GM19025 (cell line): ENCODE measurements around the gene DSG2.

Experiments used
- ATAC-seq: cut with Tn5 transposase; IDR thresholded peaks from one replicate; pipeline ENCODE4 v1.9.1; 2021; ENCODE audit warnings: mild to moderate bottlenecking, low read depth, moderate library complexity; ENCODE audit not compliant: unreplicated experiment

The DSG2 gene

DNA sequence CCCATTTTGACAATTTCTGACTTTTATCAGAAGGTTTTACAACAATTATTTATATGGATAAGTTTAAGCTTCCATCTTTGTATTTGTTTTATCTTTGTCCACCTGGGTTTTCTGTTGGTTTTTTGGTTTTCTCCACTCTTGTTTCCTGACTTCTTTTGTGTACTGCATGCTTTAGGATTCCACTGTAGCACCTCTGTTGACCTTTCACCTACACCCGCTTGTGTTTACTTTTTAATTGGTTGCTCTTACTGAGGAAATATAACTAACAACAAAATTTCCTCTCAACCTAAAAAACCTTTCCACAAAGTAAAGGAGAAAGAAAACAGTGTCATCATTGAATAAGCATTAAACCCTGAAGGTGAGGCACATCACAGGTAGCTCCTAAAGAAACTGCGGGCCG is 53.9 kb downstream of the DSG2 start:
- no peak for ATAC-seq

DNA sequence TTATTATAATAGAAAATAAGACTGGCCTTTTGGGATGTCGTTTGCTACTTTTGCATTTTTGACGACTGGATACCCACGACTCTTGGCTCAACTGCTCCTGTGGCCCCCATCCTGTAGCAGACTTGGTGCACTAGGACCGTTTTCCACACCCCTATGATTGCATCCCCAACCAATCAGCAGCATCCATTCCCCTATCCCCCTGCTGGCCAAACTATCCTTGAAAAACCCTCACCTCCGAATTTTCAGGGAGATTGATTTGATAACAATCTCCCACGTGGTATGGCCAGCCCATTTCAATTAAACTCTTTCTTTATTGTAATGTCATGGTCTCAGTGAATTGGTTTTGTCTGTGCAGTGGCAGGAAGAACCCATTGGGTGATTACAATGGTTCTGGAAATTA is 55.8 kb downstream of the DSG2 start:
- ATAC-seq, result no peak

DNA sequence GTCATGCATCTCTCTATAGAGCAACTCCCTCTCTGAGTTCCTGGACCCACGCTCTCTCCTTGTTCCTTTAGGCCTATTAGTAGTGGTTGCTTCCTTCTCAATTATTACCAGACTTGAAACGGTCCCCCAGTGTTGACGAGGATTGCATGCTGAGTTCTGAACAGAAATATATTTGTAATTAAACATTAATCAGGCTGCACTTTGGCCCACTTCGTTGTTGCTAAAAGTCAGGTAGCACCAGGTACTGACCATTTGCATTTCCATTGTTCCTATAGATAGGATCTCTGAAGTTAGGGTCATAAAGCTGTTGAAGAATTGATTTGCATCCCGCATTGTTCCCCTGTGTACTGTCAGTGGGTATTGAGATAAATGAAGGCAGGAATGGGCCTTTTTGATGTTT is 56.8 kb downstream of the DSG2 start:
- ATAC-seq, result no peak

DNA sequence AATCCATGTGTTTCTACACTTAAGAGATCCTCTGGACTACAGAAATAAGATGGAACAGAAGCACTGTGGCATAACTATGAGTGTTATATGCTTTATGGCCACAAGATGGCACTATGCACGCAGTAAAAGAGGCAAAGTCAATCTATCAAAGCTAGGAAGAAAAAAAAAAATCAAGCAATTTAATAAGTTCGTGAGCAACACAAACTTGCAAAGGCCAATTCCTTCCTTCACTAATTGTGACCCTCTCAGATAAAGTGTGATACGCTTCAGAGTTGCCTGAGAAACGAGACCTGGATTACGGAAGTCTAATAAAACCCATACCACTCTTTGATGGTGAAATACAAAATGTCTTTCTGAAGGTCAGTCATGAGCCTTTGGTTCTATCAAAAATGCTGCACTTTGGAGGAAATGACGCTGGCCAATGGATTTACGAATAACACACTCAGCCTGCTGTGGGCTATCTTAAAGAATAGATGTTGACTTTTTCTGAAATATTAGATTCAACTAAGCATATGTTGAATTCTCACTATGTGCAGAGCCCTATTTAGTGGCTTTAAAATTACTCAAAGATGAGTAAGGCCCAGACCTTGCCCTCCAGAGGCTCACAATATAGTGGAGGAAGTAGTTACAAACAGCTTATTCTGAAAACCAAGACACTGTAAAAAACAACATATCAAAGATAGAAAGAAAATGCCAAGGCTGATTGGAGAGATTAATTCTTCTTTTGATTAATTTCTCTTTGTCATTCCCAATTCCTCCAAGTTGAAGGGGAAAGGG is 58.2 kb downstream of the DSG2 start:
- no peak for ATAC-seq

DNA sequence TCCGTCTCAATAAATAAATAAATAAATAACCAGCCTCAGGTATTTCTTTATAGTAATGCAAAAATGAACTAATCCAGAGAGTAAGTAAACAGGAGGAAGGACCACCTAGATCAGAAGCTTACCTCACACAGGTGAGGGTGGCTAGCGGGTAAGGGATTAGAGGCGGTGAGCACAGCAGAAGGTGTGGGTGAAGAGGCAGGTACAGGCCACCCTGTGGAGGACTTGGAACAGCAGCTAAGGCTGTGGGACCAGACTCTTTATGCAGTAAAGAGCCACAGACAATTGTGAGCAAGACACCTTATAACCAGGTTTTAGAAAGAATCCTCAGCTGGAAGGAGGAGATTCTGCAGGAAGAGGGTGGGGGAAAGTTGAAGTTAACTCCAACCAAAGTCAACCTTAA is 59.5 kb downstream of the DSG2 start:
- no peak for ATAC-seq

DNA sequence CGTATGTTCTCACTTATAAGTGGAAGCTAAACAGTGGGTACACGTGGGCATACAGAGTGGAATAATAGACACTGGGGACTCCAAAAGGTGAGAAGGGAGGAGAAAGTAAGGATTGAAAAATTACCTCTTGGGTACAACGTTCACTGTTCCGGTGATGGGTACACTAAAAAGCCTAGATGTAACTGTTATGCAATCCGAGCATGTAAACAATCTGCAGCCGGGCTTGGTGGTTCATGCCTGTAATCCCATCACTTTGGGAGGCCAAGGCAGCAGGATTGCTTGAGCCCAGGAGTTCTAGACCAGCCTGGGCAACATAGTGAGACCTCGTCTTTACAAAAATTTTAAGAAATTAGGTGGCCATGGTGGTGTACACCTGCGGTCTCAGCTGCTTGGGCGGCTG is 60.6 kb downstream of the DSG2 start:
- no peak for ATAC-seq

DNA sequence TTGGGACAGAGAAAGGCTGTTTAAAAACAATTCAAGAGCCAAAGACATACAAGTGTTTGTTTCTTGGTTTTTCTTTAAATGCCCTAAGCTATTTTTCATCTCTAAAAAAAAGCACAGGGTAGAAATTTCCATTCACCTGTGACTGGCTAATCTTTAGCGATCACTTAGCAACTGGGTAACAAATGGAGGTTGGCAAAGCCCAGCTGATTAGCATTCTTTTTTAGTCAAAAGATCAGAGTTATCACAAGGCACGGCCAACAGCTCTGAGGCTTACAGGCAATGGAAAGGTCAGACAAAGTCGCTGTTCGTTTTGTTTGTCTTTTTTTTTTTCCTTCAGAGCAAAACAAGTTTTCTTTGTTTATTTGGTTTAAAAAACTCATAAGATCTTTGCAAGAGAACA is 64.7 kb downstream of the DSG2 start:
- ATAC-seq, result no peak

DNA sequence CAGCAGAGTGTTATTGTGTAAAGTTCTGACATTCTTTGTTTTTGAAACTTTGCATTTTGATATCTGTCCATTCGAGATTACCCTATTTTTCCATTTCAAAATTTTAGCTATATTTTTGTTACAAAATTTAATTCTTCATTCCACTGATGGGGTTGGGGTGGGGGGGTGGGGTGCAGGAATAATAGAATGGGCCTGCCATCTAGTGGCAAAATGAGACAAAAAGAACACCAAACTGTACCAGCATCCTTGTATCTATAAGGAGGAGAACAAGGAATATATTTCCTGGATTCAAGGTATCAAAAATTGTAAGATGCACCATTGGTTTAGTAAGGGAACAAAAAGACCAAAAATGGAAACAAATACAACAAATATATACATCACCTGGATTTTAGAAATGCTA is 65.8 kb downstream of the DSG2 start:
- ATAC-seq, result no peak

DNA sequence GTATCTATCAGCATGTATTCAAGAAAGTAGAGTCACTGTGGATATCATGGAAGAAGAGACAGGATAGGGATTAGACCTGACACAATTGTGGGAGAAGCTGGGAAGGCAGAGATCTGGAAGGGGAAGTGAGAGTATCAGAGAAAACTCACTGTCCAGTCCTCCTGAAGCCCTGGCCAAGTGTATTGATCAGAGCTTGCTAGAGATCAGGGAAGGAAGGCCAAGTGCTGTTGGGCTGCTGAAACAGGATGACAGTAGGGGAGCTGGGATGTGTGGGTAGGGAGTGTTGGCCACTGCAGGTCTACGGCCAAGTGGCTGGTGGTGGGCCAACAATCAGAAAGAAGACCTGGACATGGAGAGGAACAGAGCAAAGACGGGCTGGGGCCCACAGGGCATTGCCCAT is 67.4 kb downstream of the DSG2 start:
- no peak for ATAC-seq

DNA sequence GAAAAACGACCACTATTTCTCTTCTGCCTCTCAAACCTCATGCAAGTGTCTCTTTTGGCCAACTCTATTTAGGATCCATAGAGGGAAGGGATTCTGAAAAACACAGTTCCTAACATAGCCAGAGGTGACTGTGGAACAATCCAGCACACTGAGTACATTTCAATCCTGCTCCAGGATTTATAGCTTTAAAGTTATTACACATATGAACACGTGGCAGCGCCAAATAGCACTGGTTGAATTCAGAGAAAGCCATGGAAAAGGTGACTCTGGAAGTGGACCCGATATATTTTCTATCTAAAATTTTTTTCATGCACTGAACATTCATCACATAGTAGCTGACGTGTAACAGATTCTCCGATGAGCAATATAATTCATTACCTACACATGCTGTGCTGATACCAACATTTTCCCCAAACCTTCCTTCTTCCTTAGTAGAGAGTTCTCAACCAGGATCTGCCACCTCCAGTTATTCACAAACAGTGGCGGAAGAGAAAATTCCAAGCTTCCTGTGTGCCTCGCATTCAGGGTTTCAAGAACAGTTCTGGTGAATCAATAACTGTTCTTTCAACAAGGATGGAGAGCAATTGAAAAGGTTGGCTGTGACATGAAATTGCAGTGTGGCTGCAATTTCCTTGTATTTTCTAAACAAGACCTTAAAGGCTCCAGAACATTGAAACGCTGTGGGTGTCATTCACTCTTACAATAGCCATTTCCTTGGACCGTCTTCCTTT is 68.0 kb downstream of the DSG2 start:
- no peak for ATAC-seq

DNA sequence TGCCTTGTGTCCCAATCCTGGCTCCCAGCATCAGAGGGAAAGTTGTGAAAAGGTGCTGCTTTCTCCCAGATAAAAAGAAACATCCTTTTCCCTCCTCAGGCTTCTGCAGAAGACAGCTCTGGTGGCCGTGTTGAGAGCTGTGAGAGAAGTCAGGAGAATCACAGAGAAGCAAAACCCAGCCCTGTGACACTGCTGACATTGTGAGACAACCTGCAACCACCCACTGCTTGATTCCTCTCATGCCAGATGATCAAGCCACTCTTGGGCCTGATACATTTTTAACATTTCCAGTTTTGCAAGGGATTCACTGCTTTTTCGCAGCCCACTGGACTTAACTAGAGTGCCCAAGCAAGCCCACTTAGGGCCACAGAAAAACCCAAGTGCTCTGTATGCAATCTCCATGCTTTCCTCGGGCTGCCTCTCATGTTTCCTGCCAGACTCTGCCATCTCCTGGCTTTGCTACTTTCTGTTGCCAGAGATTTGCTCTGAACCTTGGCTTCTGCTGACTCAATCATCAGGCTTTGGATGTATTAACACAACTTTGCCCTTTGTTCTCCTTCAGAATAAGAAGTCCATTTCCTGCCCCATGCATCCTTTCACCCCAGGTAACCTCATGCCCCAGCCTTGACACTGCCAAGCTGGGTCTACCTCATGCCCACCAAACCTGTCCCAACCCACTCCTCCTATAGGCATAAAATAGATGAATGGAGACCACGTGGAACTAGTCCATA is 68.8 kb downstream of the DSG2 start:
- no peak for ATAC-seq

DNA sequence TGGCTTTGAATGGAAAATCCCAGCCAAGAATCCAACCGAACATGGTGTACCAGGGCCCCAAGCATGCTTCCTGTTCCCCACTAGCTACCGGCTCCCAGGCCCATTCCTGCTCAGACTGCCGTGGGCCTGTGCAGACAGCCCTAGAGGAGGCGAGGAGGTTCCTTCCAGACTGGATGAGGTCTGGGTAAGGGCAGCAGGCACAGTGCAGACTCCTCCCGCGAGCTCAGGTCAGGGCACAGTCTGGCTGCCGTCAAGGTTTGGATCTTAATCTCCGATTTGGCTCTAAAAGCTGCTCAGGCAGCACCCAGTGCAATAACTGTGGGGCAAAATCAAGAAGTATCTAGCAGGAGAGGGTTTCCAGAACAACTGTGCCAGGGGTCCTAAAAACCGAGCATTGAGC is 74.4 kb downstream of the DSG2 start:
- no peak for ATAC-seq

DNA sequence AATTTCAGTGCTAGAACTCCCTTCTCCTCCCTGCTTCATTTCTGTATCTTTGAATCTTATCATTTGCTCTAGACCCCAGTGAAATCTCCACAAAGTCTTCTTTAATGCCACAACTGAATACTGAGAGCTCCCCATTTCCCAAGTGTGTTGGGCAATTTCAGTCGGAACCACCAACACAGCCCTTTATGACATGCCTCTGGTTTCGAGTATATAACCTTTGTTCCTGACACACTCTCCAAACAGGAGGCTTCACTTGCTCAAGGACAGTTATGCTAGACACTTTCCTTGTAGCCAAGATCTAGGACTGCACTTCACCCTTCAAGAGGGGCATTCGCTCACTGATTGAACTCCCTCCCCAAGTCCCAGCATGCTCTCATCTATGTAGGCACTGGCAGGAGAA is 75.1 kb downstream of the DSG2 start:
- no peak for ATAC-seq

DNA sequence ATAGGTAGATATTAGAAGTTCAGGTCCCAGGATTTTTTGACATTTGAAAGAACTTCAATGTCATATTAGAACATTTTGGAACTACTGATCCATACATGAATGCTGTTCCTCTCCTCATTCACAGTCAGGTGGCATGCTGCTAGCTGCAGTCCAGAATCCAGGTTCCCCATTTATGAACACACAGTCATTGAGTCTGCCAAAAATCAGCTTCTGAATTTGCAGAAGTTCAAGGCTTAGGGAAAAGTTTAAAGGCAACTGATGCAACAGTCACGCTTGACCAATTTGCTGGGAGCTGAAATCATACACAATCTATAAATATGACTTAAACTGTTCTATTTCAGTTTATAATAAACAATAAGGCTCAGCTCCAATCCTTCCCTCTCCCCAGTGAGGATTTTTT is 76.4 kb downstream of the DSG2 start:
- ATAC-seq, result no peak

DNA sequence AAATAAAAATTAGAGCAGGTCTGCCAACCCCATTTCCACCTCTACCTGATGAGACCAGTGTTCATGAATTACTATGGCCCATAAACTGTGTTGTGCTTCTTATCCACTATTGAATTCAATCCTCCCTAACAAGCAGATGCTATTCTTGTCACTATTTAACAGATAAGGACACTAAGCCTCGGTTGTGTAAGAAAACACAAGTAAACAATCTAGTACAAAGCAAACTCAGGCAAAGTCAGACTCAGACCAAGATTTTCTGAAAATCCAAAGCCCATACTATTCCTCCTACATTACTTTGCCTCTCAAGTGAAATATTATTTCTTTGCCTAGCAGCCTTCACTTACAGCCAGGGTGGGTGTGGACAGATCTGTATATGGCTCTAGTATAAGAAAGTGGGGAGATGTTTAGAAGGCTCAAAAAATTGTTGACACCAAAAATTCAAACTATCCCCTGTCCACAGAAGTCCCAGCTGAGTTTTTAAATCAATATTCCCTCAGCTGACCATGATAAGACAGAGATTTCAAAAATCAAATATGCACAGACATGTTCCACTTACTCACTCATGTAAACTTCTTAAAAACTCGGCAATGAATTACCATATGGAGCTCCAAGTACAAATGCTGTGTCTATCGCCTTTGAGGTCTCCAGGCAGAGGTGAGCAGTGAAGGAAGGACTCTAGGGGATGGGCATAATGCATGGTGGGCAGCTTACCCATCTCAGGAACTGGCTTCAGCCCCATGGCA is 77.7 kb downstream of the DSG2 start:
- no peak for ATAC-seq

DNA sequence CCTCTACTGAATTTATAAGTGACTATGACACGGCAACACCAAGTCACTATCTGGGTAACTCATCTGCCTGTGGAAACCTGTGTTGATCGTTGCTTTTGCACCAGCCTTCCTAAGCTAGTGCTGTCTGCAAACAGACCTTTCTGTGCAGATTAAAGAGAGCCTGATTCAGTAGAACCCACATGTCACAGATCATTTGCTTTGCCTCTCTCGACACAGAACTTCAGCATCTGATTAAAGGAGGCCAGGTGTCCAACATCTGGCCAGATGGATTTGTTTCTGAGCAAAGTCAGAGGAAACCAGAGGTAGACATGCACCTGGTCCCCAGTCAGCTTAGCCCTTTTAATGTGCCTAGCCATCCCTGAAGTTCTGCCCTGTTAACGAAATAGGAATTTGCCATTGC is 78.7 kb downstream of the DSG2 start:
- no peak for ATAC-seq

DNA sequence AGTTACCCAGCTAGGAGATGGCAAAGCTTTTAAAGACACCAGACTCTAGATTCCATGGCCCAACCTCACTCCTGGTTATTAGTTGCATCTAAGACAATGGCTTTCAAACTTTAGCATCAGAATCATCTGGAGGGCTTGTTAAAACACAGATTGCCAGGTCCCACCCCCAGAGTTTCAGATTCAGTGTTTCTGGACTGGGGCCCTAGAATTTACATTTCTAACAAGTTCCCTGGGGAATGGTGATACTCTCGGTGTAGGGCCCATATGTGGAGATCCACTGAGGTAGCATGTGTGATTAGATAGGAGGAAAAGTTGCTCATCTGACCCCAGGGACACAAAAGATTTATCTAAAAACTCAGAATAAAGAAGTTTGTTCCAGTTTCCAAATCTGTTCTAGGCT is 79.2 kb downstream of the DSG2 start:
- ATAC-seq, result no peak

DNA sequence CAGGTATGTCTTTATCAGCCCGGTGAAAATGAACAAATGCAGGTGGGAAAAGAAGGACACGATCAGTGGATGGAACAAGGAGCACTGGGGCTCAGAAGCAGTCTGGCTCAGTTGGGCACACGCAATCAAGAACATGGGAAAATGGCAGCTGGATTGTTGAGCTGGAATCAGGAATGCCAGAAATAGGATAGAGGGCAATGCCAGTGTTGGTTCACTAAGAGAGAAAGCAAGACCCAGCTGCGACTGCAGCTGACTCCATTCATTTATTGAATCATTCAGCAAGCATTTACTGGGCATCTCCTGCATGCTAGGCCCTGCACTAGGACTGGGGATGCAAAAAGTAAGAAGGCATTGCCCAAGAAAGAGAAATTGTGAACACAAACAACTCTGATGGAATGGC is 80.1 kb downstream of the DSG2 start:
- ATAC-seq, result no peak

DNA sequence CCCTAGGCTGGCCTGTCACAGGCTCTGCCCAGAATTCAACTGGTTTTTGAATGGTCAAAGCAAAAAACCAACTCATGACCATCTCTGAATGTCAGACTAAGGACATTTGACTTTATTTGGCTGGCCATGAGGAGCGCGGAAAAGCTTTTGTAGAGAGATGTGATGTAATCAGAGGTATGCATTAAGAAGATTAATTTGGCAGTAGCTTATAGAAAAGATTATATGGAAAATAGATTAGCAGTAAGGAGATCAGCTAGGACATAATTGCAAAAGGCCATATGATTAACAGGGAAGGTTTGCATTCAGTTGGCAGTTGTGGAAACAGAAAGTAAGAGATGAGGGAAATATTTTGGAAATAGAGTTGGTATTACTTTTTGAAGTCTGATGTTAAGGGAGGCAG is 81.4 kb downstream of the DSG2 start:
- no peak for ATAC-seq

DNA sequence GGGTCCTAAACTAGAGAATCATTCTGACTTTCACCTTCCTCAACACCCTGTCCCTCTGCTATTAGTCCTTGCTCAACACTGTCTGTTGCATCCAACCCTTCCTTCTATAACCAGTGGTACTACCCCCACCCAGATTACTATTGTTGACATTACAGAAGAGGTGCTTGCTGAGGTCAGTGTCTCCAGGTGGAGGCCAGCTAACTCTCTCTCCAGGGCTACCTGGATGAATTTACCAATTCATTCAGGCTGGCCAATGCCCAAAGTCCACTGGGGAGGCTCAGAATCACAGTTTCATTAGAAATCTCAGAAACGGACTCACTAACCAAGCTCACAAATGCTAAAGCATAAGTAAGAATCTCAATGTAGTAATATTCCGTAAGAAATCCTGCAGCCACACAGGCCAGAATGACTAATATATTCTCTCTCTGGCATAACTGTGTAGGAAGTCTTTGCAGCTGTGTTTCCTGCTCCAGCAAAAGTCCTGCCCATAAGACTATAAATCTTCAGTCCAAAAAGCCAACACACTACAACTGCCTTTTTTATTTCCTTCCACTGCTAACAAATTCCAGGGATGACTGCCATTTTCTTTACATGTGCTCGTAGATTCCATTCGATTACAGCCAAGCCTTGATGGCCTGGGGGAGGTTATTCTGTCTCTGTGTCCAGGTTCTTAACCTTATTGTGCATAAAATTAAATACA is 83.7 kb downstream of the DSG2 start:
- ATAC-seq, result no peak
